HG02759 (cell line): ENCODE data around the gene TESMIN.

Experiments
- ATAC-seq: cut with Tn5 transposase; IDR thresholded peaks from one replicate; pipeline ENCODE4 v1.9.1; 2021; ENCODE audit warnings: mild to moderate bottlenecking, moderate library complexity; ENCODE audit not compliant: unreplicated experiment

Gene TESMIN

GRCh38 chr11:68751331-68751856, at the start of gene TESMIN:
TESMIN (minus strand) TSS chr11:68751520; CDS start chr11:68750660, 860 bp downstream.
- ATAC-seq, result peak; percentile 71

DNA sequence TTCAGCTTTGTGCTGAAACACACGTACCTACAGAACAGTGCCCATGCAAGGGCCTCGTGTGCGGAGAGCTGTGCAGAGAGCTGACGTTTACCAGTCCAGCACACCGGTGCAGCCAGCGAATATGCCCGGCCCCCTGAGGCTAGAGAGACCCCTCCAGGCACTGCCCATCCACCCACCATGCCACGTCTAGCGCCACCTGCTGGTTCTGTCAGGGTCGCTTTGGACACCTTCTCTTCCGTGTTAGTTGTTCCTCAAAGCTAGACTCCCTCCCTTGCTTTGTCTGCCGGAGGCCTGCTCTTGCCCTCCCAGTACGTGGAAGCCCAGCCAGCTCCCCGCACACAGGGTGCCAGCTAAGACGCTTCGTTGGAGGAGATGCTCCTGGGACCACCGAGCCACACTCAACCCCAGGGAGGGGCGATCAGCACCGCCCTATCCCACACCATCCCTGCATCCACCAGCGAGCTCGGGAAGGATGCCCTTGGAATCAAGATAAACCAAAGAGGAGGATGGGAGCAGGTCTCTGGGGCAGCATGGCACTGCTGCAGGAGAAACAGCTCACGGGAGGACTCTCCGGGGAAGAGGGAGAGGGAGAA, 47.0 kb upstream of the TESMIN start:
- no peak for ATAC-seq

DNA sequence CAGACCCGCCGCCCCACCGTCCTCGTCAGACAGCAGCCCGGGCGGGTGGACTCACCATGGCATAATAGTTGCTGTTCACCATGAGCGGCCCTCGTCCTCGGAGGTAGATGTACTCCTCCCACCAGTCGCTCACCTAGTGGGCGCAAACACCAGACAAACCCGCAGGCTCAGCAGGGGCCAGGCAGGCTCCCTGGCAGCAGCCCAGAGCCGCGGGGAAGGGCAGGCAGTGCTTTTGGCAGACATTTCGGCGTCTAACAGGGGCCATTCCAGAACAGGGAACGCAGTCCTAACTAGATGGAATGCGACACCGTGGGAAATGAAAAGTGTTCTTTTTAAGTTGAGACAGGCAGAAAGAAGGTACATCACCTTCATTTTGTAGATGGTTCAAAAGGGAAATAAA, 45.5 kb upstream of the TESMIN start:
- ATAC-seq, result no peak

GRCh38 chr11:68792400-68792966, 41.2 kb upstream of the TESMIN start:
- no peak for ATAC-seq

DNA sequence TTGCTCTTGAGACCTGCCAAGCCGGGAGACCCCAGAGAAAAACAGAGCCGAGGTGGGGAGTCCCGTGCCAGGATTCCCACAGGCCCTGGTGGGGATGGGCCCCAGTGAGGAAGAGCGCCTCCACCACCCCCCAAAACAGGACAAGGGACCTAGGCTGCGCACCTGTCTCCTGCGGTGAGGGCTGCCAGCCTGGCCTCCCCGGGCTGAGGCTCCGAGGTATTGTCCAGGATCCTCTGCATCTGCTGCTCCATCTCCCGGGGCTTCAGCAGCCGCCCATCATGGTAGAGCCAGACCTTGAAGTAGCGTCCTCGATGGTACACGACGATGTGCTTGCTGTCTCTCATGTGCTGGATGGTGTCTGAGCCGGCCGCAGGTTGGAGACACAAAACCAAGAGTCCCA, 33.3 kb upstream of the TESMIN start:
- no peak for ATAC-seq

- ATAC-seq, result no peak
Measured at GRCh38 chr11:68783216-68783821, 32.0 kb upstream of the TESMIN start.

- ATAC-seq, result no peak
Measured at GRCh38 chr11:68782711-68783110, 31.4 kb upstream of the TESMIN start.

GRCh38 chr11:68780829-68781228, 29.5 kb upstream of the TESMIN start:
- no peak for ATAC-seq

- ATAC-seq, result no peak
Measured at GRCh38 chr11:68778205-68778604, 26.9 kb upstream of the TESMIN start.

DNA sequence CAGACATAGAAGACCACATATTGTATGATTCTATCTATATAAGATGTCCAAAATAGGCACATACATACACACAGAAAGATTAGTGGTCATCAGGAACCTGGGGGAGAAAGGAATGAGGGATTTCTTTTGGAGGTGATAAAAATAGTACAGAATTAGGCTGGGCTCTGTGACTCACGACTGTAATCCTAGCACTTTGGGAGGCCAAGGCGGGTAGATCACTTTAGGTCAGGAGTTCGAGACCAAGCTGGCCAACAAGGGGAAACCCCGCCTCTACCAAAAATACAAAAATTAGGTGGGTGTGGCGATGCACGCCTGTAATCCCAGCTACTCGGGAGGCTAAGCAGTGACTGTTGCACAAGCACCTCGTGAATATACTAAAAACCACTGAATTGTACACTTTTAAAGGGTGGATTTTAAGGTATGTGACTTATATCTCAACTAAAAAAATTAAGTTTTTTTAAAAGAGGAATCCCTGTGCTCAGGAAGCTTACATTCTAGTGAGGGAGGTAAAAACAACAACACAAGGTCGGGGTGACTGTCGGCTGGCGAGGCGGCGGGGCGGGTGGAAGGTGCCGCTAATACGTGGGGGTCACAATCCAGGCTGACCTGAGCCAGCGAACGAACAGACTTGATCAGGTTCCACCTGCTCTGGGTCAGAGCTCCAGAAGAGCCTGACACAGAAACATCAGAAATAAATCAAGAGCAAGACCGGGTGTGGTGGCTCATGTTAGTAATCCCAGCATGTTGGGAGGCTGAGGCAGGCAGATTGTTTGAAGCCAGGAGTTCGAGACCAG, 25.3 kb upstream of the TESMIN start:
- no peak for ATAC-seq

DNA sequence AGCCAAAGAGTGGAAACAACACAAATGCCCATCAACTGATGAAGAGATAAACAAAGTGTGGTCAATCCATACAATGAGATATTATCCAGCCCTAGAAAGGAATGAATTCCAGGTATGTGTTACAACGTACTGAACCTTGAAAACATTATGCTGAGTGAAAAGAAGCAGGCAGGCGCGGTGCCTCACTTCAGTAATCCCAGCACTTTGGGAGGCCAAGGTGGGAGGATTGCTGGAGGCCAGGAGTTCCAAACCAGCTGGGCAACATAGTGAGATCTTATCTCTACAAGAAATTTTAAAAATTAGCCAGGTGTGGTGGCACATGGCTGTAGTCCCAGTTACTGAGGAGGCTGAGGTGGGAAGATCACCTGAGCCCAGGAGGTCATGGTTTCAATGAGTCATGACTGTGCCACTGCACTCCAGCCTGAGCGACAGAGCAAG, 24.6 kb upstream of the TESMIN start:
- ATAC-seq, result no peak

DNA sequence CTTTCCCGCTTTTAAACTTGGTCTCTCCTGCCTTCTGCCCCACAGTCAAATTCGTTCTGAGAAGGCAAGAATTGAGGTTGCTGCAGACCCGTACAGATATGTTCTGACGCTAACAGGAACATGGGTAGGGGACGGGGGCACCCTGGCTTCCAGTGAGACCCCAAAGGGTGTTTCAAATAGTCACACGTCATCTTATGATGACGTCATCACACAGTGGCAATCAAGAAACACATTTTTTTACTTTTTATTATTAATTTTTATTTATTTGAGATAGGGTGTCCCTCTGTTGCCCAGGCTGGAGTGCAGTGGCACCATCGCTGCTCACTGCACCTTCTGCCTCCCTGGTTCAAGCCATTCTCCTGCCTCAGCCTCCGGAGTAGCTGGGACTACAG, 22.9 kb upstream of the TESMIN start:
- no peak for ATAC-seq

- no peak for ATAC-seq
Measured at GRCh38 chr11:68773521-68774193, 22.3 kb upstream of the TESMIN start.

DNA sequence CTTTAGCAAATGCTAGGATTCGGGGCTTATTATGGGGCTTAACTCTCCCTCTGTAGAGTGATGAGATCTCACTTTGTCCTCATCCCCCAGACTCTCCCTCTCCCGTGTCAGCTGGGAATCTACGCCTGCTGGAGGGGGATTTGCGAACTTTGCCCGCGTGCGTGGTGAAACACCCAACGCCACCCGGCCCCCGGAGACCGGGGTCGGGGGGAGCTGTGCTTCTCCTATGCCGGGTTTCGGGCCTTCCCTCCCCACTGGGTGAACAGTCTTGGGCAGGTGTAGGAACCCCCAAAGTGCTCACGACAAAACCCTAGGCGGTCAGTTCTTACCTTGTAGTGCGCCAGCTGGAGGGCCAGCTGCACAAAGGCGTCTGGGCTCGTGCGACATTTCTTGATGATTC, 21.6 kb upstream of the TESMIN start:
- ATAC-seq, result no peak

GRCh38 chr11:68770781-68771180, 19.5 kb upstream of the TESMIN start:
- ATAC-seq, result no peak

DNA sequence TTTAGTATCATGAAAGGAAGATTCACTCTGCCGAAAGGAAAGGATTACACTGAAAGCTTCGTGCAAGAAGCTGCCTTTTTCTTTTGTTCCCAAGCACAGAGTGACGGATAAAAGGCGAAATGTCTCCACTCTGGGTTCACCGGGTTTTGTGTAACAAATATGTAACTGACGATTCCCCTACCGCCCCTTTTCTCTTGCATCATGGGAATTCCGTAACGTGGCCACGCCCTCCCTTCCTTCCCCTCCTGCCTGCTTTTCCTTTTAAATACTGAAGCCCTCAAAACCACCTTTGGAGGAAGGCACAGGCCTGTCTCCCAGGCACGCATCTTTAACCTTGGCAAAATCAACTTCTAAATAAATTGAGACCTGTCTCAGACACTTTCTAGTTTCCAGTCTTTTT, 16.4 kb upstream of the TESMIN start:
- no peak for ATAC-seq

- no peak for ATAC-seq
Measured at GRCh38 chr11:68766786-68767185, 15.5 kb upstream of the TESMIN start.

- ATAC-seq, result no peak
Measured at GRCh38 chr11:68764746-68765145, 13.4 kb upstream of the TESMIN start.

GRCh38 chr11:68763926-68764657, 12.8 kb upstream of the TESMIN start:
- no peak for ATAC-seq

GRCh38 chr11:68763181-68763721, 11.9 kb upstream of the TESMIN start:
- ATAC-seq, result no peak
